Melanocyte of skin (primary cell): Measurements from ENCODE around the gene NFE2. TPM values are rescaled to one million over a fixed set of nuclear protein-coding genes. Genes with fewer than 3 reads are reported as not detected.

Experiments used
- small RNA-seq, 2 donors: library from RNA; depleted of rRNA; stranded (forward); fragments of <200 nt; gene quantifications; one replicate each; pipeline ENCODE3, GENCODE V24; 2012
- total RNA-seq, 2 donors: library from RNA; depleted of rRNA; stranded (reverse); fragments of >200 nt; gene quantifications; 2 replicates each; pipeline ENCODE4 v1.2.3, GENCODE V29; 2012

Gene NFE2
- not detected for total RNA-seq

DNA sequence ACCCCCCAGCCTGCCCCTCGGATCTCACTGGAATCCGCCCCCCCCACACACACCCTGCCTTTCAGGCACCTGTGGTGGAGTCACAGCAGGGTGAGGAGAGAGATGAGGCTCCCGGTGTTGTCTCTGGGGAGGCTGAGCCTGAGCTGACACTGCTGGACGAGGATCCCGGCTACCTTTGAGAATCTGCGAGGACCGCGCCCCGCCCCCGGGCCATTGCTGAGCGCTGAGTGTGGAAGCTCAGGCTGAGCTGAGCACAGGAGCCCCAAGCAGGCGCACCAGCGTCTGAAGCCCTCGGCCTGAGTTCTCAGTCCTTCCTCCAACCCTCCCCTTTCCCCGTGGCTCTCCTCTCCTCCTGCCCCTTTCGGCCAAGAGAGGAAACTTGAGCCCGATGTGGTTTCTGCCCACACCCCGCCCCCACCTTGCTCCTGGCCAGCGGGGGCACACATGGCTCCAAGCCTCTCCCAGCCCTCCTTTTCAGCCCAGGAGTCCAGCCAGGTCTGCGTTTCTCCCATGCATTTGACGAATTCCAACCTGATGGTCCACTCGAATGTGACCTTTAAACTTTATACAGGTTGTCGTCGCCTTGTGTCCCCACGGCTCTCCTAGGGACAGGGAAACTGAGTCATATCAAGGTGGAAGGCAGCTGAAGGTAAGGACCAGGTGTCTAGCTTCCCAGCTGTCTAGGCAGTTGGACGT, at the start of gene NFE2:
NFE2 (minus strand) TSS at position 284 of the 696 bp plus-strand sequence. CDS start 5,767 bp downstream, outside the sequence.

DNA sequence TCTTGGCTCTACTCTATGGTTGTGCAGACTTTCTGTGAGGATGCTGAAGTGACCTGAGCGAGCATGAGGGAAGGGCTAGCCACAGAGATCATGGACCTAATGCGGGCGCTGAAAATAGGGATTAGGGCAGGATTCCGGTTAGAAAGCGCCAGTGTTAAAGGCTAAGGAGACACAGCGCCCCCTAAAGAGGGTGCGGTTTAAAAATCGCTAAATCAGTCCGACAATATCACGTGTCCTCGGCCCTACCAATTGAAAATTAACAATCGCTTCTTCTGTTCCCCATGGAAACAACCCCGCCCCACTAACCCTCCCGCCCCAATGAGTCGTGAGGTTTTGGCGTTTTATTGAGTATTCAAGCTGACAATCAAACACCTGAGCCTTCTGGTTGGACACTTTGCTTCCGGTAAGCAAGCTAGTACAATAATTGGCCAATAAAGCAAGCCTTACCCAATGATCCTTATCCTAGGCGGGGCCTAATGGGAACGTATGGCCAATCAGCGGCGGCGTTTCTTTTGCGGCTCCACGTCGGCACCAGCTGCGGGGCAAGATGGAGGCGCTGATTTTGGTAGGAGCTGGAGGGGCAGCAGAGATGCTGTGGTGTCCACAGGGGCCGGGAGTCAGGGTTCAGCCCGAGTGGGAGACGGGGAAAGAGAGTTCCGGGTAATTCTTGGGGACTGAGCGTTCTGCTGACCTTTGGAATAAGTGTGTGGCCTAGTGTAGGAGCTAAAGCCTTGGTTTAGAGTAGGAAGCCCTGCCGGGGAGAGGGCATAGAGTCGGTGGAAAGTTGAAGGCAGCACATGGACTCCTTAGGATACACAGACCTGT, 24.0 kb upstream of the NFE2 start, which contains the start of gene COPZ1:
COPZ1 (plus strand) TSS at position 515 of the 825 bp plus-strand sequence; CDS start at position 548, 33 bp downstream.

DNA sequence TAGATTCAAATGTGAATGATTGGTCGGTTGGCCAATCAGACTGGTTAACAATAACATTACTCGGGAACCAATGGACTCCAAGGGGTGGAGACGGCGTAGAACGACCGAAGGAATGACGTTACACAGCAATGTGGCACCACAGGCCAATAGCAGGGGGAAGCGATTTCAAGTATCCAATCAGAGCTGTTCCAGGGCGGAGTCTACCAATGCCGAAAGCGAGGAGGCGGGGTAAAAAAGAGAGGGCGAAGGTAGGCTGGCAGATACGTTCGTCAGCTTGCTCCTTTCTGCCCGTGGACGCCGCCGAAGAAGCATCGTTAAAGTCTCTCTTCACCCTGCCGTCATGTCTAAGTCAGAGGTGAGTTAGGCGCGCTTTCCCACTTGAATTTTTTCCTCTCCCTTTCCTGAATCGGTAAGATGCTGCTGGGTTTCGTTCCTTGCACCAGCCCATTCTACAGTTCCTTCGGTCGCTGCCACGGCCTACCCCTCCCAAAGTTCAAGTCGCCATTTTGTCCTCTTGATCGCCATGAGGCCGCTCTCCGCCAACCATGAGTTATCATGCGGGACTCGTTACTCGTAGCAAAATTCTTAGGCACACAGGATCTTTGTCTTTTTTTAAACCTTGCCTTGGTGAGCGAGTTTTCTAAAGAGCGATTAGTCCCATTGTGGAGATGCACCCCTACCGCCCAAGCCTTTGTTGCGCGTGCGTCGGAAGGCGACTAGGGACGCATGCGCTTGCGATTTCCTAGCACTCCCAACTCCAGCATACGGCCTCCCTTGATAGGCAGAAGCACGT, 20.2 kb downstream of the NFE2 start, which contains the start of gene HNRNPA1:
HNRNPA1 (plus strand) TSS at position 259 of the 793 bp plus-strand sequence; CDS start at position 341, 82 bp downstream.

DNA sequence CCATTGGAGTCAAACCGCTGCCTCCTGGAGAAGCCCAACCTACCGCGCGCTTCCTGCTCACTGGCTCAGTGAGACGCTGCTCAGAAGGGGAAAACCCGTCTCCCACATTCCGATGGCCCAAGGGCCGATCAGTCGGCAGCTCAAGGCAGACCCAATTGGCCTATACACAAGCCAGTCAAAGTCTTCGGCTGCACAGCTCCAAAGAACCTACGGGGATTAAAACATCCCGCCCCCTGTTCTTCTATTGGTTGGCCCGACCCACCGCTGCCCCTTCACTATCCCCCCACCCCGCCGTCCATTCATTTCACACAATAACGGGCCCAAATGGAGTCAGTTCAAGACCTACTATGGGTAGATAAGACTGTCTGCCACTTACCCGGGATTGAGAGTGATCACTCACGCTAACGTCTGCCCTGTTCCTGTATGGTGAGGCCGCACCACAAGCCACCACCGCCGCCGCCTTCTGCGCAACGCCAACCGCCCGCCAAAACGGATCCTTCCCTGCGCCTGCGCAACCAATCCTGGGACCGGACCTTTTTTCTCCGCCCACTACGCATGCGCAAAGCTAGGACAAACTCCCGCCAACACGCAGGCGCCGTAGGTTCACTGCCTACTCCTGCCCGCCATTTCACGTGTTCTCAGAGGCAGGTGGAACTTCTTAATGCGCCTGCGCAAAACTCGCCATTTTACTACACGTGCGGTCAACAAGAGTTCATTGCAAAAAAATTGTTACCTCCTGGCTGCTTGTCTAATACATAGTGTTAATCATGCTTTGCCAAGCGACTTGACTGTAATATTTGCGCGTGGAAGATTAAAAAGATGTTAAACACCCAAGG, 21.0 kb downstream of the NFE2 start, which contains the start of gene CBX5:
CBX5 (minus strand) TSS at position 491 of the 836 bp plus-strand sequence. CDS start 22,472 bp downstream, outside the sequence.

Small RNA genes lying within 50 kb of the gene (small RNA-seq; reads per million reads assigned to genes)
- gene MIR148B: 934 to 1,277 reads per million in 2 donors
- 0 reads per million in 2 donors for gene RN7SL390P
- gene RN7SL744P: 0 reads per million in 2 donors
- gene RNU6-950P: 0 to 0.17 reads per million in 2 donors

Other genes with a start within 250 kb of the NFE2 start
- 1 to 10 TPM in 1 of 2 donors, not detected in 1; 3.3 TPM for gene HOXC4, start 247.2 kb downstream of the NFE2 start, total RNA-seq
- 10 to 100 TPM; 28.6 to 37.6 TPM for gene SMUG1, start 112.0 kb downstream of the NFE2 start, total RNA-seq
- 10 to 100 TPM; 15.8 to 24.6 TPM for gene CBX5, start 20.9 kb downstream of the NFE2 start, total RNA-seq
- gene HNRNPA1, start 20.3 kb downstream of the NFE2 start, total RNA-seq: 100 to 1,000 TPM; 158 to 220 TPM
- gene COPZ1, start 24.1 kb upstream of the NFE2 start, total RNA-seq: 10 to 100 TPM; 90.5 to 95.2 TPM
- under 1 TPM in 1 of 2 donors, not detected in 1; under 0.01 TPM for gene GPR84, start 63.5 kb upstream of the NFE2 start, total RNA-seq
- 1 to 10 TPM in 1 of 2 donors, under 1 TPM in 1; 1.00 to 2.4 TPM for gene ZNF385A, start 83.7 kb upstream of the NFE2 start, total RNA-seq
- 10 to 100 TPM; 78.5 to 88.2 TPM for gene ITGA5, start 118.3 kb upstream of the NFE2 start, total RNA-seq
- not detected for gene GTSF1, start 172.6 kb upstream of the NFE2 start, total RNA-seq
- gene NCKAP1L, start 196.7 kb upstream of the NFE2 start, total RNA-seq: not detected
- under 1 TPM in 1 of 2 donors, not detected in 1; 0.33 TPM for gene PDE1B, start 248.6 kb upstream of the NFE2 start, total RNA-seq